ENCODE results near the gene NABP2. TPM values are rescaled to one million over a fixed set of nuclear protein-coding genes. Genes with fewer than 3 reads are reported as not detected.

The NABP2 gene
- total RNA-seq, 1 donor from 2014 or later, result 27.9 TPM

GRCh38 chr12:56256326-56256960, 32.3 kb downstream of the NABP2 start:
- H3K9me3 Mint-ChIP-seq, result no peaks in the 10 kb centered on the region
- Histone ChIP-seq H4K20me1 (ENCODE audit: low read depth) (peaks cover 25% of the 10 kb centered on the region), H3K27me3 (no peaks in the 10 kb centered on the region), H3F3A (ENCODE audit: low read depth) (peaks cover 19% of the 10 kb centered on the region), H3K27ac (no peak overlapping the region), H3K4me3 (peak overlapping the region; percentile 100), H2AFZ (replicated peaks) (no peak overlapping the region), H3K9me3 (ENCODE audit: low read depth) (no peaks in the 10 kb centered on the region), H3K79me2 (ENCODE audit: low read depth) (peaks cover 30% of the 10 kb centered on the region), H3K4me1 (peaks cover 17% of the 10 kb centered on the region), H3K9ac (no peak overlapping the region), H3K36me3 (no peaks in the 10 kb centered on the region), H3K4me2 (peak overlapping the region; percentile 100)
- peaks cover 29% of the 10 kb centered on the region for H3K36me3 Mint-ChIP-seq
- peak overlapping the region; percentile 98 for H3K4me3 Mint-ChIP-seq
- no peak for TF ChIP-seq EZH2 (IDR thresholded peaks at IDR 0.05)
- no peak for TF ChIP-seq EZH2phosphoT487 (IDR thresholded peaks at IDR 0.05)
- TF ChIP-seq CTCF (IDR thresholded peaks at IDR 0.05), result peak; percentile 24
- peaks cover 5% of the 10 kb centered on the region for H3K27me3 Mint-ChIP-seq (ENCODE audit: insufficient read depth, low read depth)
- peaks cover 18% of the 10 kb centered on the region for H3K4me1 Mint-ChIP-seq
- H3K27ac Mint-ChIP-seq, result no peak overlapping the region
- peak; percentile 27 for DNase-seq (ENCODE audit: low spot score)

- peak overlapping the region; percentile 100 for H3K4me3 ChIP-seq
- peaks cover 17% of the 10 kb centered on the region for H3K4me1 ChIP-seq
- peak overlapping the region; percentile 100 for H3K4me2 ChIP-seq
- no peaks in the 10 kb centered on the region for H3K36me3 ChIP-seq
- no peaks in the 10 kb centered on the region for H3K27me3 ChIP-seq
- no peaks in the 10 kb centered on the region for H3K9me3 Mint-ChIP-seq
- H3K9ac ChIP-seq, result peak overlapping the region; percentile 95
- no peak overlapping the region for H3K27ac ChIP-seq
- peaks cover 22% of the 10 kb centered on the region for H3F3A ChIP-seq (ENCODE audit: low read depth)
- peaks cover 24% of the 10 kb centered on the region for H3K36me3 Mint-ChIP-seq
- H3K4me1 Mint-ChIP-seq, result peaks cover 18% of the 10 kb centered on the region
- H4K20me1 ChIP-seq (ENCODE audit: low read depth), result peaks cover 25% of the 10 kb centered on the region
- no peak for DNase-seq (ENCODE audit: low spot score)
- peaks cover 5% of the 10 kb centered on the region for H3K27me3 Mint-ChIP-seq (ENCODE audit: insufficient read depth, low read depth)
- no peaks in the 10 kb centered on the region for H3K9me3 ChIP-seq (ENCODE audit: low read depth)
- H3K4me3 Mint-ChIP-seq, result peak overlapping the region; percentile 98
- TF ChIP-seq EZH2 (IDR thresholded peaks at IDR 0.05) (no peak), EZH2phosphoT487 (IDR thresholded peaks at IDR 0.05) (no peak), CTCF (IDR thresholded peaks at IDR 0.05) (no peak)
- no peak overlapping the region for H3K27ac Mint-ChIP-seq
- peaks cover 30% of the 10 kb centered on the region for H3K79me2 ChIP-seq (ENCODE audit: low read depth)
- no peak overlapping the region for H2AFZ ChIP-seq (replicated peaks)
These were observed 32.9 kb downstream of the NABP2 start for GRCh38 chr12:56257071-56257470.

GRCh38 chr12:56257491-56258067, 33.4 kb downstream of the NABP2 start:
- H3K9me3 ChIP-seq (ENCODE audit: low read depth), result no peaks in the 10 kb centered on the region
- H3K9ac ChIP-seq, result peak overlapping the region; percentile 95
- H4K20me1 ChIP-seq (ENCODE audit: low read depth), result peaks cover 25% of the 10 kb centered on the region
- H3K27me3 ChIP-seq, result no peaks in the 10 kb centered on the region
- H3K4me3 Mint-ChIP-seq, result peak overlapping the region; percentile 98
- H3K9me3 Mint-ChIP-seq, result no peaks in the 10 kb centered on the region
- peak overlapping the region; percentile 77 for H3K27ac Mint-ChIP-seq
- peaks cover 17% of the 10 kb centered on the region for H3K4me1 ChIP-seq
- H3F3A ChIP-seq (ENCODE audit: low read depth), result peaks cover 22% of the 10 kb centered on the region
- H3K79me2 ChIP-seq (ENCODE audit: low read depth), result peaks cover 30% of the 10 kb centered on the region
- H3K27me3 Mint-ChIP-seq (ENCODE audit: insufficient read depth, low read depth), result peaks cover 5% of the 10 kb centered on the region
- H3K4me2 ChIP-seq, result peak overlapping the region; percentile 100
- peaks cover 24% of the 10 kb centered on the region for H3K36me3 Mint-ChIP-seq
- peaks cover 18% of the 10 kb centered on the region for H3K4me1 Mint-ChIP-seq
- no peaks in the 10 kb centered on the region for H3K36me3 ChIP-seq
- peak; percentile 78 for DNase-seq (ENCODE audit: low spot score)
- TF ChIP-seq CTCF (IDR thresholded peaks at IDR 0.05) (peak; percentile 31), EZH2 (IDR thresholded peaks at IDR 0.05) (peak; percentile 41), EZH2phosphoT487 (IDR thresholded peaks at IDR 0.05) (no peak)
- H3K4me3 ChIP-seq, result peak overlapping the region; percentile 100
- H2AFZ ChIP-seq (replicated peaks), result peak overlapping the region; percentile 92
- H3K27ac ChIP-seq, result peak overlapping the region; percentile 46
